Thyroid gland (tissue), 4 donors: Measurements from ENCODE around the gene ACVR1. TPM values are rescaled to one million over a fixed set of nuclear protein-coding genes. Genes with fewer than 3 reads are reported as not detected.

Source experiments
- DNase-seq, 2 donors: peaks; one replicate each; pipeline ENCODE4 v3.0.0-alpha.2; 2019
- H3K27ac ChIP-seq, 3 donors: fragments of 200-600 bp; sonication (generic); 1 replicate in 2 of 3; 2 replicates in 1 of 3; pipeline ENCODE4 v1.5.1; 2016 to 2019; ENCODE audit warnings: mild to moderate bottlenecking in 1 of 3, moderate library complexity in 1 of 3
- H3K27me3 ChIP-seq: fragments of 200-600 bp; sonication (generic); one replicate; pipeline ENCODE4 v1.5.1; 2019
- H3K36me3 ChIP-seq, 2 donors: fragments of 200-600 bp; sonication (generic); one replicate each; pipeline ENCODE4 v1.5.1; 2016 to 2019
- H3K4me1 ChIP-seq, 2 donors: fragments of 200-600 bp; sonication (generic); one replicate each; pipeline ENCODE4 v1.5.1; 2017 to 2019
- H3K4me3 ChIP-seq, 3 donors: fragments of 200-600 bp; sonication (generic); replicated peaks in 1 of 3; 1 replicate in 2 of 3; 2 replicates in 1 of 3; pipeline ENCODE4 v1.5.1; 2016; ENCODE audit warnings: mild to moderate bottlenecking in 1 of 3
- H3K9me3 ChIP-seq: fragments of 200-600 bp; sonication (generic); one replicate; pipeline ENCODE4 v1.5.1; 2017
- CTCF ChIP-seq, 6 experiments: fragments of 200-600 bp in 3 of 6; fragments of 450-650 bp in 3 of 6; sonication (generic) in 3 of 6; IDR thresholded peaks; one replicate each; pipeline ENCODE4 v1.5.1; 2016 to 2019; ENCODE audit warnings: antibody characterized with exemption in 6 of 6, mild to moderate bottlenecking in 2 of 6, inconsistent platforms in 1 of 6, moderate library complexity in 1 of 6
- POLR2A ChIP-seq, 2 donors: fragments of 450-650 bp; IDR thresholded peaks; one replicate each; pipeline ENCODE4 v1.6.1; 2017; ENCODE audit warnings: antibody characterized with exemption in 2 of 2, mild to moderate bottlenecking in 2 of 2, moderate library complexity in 1 of 2
- WGBS, 2 donors: methylation state at CpG; one replicate each; pipeline ENCODE4 v1.1.5; 2017; 5-methylcytosine and 5-hydroxymethylcytosine counted together
- intact Hi-C: fragments of 100-400 bp; cut with DNase I; formaldehyde crosslinking; loops from one replicate; pipeline ENCODE4 v1.15.1; 2023
- total RNA-seq, 4 donors: library from RNA; depleted of rRNA; stranded (reverse); fragments of >200 nt; gene quantifications; one replicate each; pipeline ENCODE4 v1.2.3, GENCODE V29; 2016

The ACVR1 gene
- total RNA-seq, 4 donors from 2014 or later, result 42.7 to 55.8 (median 46.3) TPM

GRCh38 chr2:157920736-157921135 lies 44.6 kb upstream of the ACVR1 start:
- H3K4me1 ChIP-seq, result no peaks in the 10 kb centered on the region
- H3K4me3 ChIP-seq, result no peak overlapping the region
- intact Hi-C loops, result no loop called here
- H3K9me3 ChIP-seq, result no peaks in the 10 kb centered on the region
- H3K27ac ChIP-seq, result no peak overlapping the region
- no peak for TF ChIP-seq CTCF (IDR thresholded peaks at IDR 0.05)
- TF ChIP-seq POLR2A (IDR thresholded peaks at IDR 0.05), result no peak
- no peaks in the 10 kb centered on the region for H3K36me3 ChIP-seq
- WGBS, 2 donors, result 82 to 89% methylated on average over 1 of the region's 1 CpG
- DNase-seq, result no peak
- H3K27me3 ChIP-seq, result no peaks in the 10 kb centered on the region

GRCh38 chr2:157919181-157919580 lies 43.1 kb upstream of the ACVR1 start:
- Histone ChIP-seq H3K27me3 (no peaks in the 10 kb centered on the region), H3K27ac (no peak overlapping the region), H3K36me3 (no peaks in the 10 kb centered on the region), H3K4me3 (no peak overlapping the region), H3K4me1 (no peaks in the 10 kb centered on the region), H3K9me3 (no peaks in the 10 kb centered on the region)
- WGBS, 2 donors, result 80% methylated on average over 6 of the region's 6 CpGs
- intact Hi-C loops, result no loop called here
- no peak for TF ChIP-seq CTCF (IDR thresholded peaks at IDR 0.05)
- TF ChIP-seq POLR2A (IDR thresholded peaks at IDR 0.05), result no peak
- no peak for DNase-seq

GRCh38 chr2:157918319-157918718 lies 42.2 kb upstream of the ACVR1 start:
- H3K36me3 ChIP-seq, result no peaks in the 10 kb centered on the region
- no peak overlapping the region for H3K4me3 ChIP-seq
- DNase-seq, result no peak
- intact Hi-C loops, result no loop called here
- 37 to 44% methylated on average over 1 of the region's 1 CpG for WGBS, 2 donors
- no peaks in the 10 kb centered on the region for H3K27me3 ChIP-seq
- TF ChIP-seq CTCF (IDR thresholded peaks at IDR 0.05) (no peak), POLR2A (IDR thresholded peaks at IDR 0.05) (no peak)
- no peak overlapping the region for H3K27ac ChIP-seq
- no peaks in the 10 kb centered on the region for H3K9me3 ChIP-seq
- H3K4me1 ChIP-seq, result no peaks in the 10 kb centered on the region

GRCh38 chr2:157911750-157912149 lies 35.6 kb upstream of the ACVR1 start:
- intact Hi-C loops, result no loop called here
- no peak for DNase-seq

GRCh38 chr2:157911246-157911645 lies 35.1 kb upstream of the ACVR1 start:
- no peak for TF ChIP-seq POLR2A (IDR thresholded peaks at IDR 0.05)
- no peak for TF ChIP-seq CTCF (IDR thresholded peaks at IDR 0.05)
- Histone ChIP-seq H3K4me1 (no peaks in the 10 kb centered on the region), H3K27ac (no peak overlapping the region), H3K4me3 (no peak overlapping the region), H3K36me3 (no peaks in the 10 kb centered on the region), H3K27me3 (no peaks in the 10 kb centered on the region), H3K9me3 (no peaks in the 10 kb centered on the region)
- no peak for DNase-seq
- intact Hi-C loops, result no loop called here

More at GRCh38 chr2:157911750-157912149, 35.6 kb upstream of the ACVR1 start:
- Histone ChIP-seq H3K27me3 (no peaks in the 10 kb centered on the region), H3K9me3 (no peaks in the 10 kb centered on the region), H3K27ac (no peak overlapping the region), H3K36me3 (no peaks in the 10 kb centered on the region), H3K4me1 (no peaks in the 10 kb centered on the region), H3K4me3 (no peak overlapping the region)
- no peak for TF ChIP-seq POLR2A (IDR thresholded peaks at IDR 0.05)
- TF ChIP-seq CTCF (IDR thresholded peaks at IDR 0.05), result no peak
